AG04450 (cell line): Measurements from ENCODE around the gene SGSM2. TPM values are rescaled to one million over a fixed set of nuclear protein-coding genes. Genes with fewer than 3 reads are reported as not detected.
A peak's percentile ranks its signal among the peaks of the same experiment; 100 is the strongest.

Experiments used
- CTCF ChIA-PET: fragments of 300-600, 350-600 bp; formaldehyde crosslinking; extraction: SDS; loops from one replicate; lab custom pipeline; 2022; ENCODE audit warnings: antibody characterized with exemption, inconsistent platforms; lab: Charles Lee
- POLR2A ChIA-PET: fragments of 350-600 bp; formaldehyde crosslinking; extraction: SDS; loops from one replicate; lab custom pipeline; 2021; ENCODE audit warnings: antibody characterized with exemption, inconsistent platforms; lab: Yijun Ruan, JAX
- DNase-seq: peaks from one replicate; pipeline ENCODE4 v3.0.0-alpha.2; 2011; ENCODE audit warnings: low read depth, low spot score
- H3K27ac ChIP-seq: one replicate; pipeline ENCODE4 v1.5.1; 2012; ENCODE audit warnings: low read depth, low read length, control low read depth
- H3K27me3 ChIP-seq: one replicate; pipeline ENCODE4 v1.6.0; 2012; ENCODE audit warnings: low read length; ENCODE audit not compliant: control insufficient read depth, insufficient read depth
- H3K4me3 ChIP-seq: 2 replicates; pipeline ENCODE4 v1.5.1; 2011; ENCODE audit warnings: mild to moderate bottlenecking, low read depth, low read length, control low read depth
- H3K9me3 ChIP-seq: 2 replicates; pipeline ENCODE4 v1.5.1; 2012; ENCODE audit warnings: low read length; ENCODE audit not compliant: control insufficient read depth, insufficient read depth
- CTCF ChIP-seq: IDR thresholded peaks from 2 replicates; pipeline ENCODE4 v1.5.1; 2011; ENCODE audit warnings: low read depth, low read length, control low read depth, inconsistent platforms
- polyA plus RNA-seq: library from polyadenylated mRNA; depleted of rRNA; stranded (reverse); fragments of >200 nt; gene quantifications from 2 replicates; pipeline ENCODE4 v1.2.3, GENCODE V29; 2011

The SGSM2 gene
- polyA plus RNA-seq, 1 experiment = 19.7 TPM

GRCh38 chr17:2369551-2370210 is 32.4 kb downstream of the SGSM2 start:
- POLR2A ChIA-PET = interaction anchor here (1.0 to 1.3 kb wide), 2 partner anchors 11 to 13 kb away, joined by 3 to 4 read pairs; no protein-coding TSS in a partner anchor
- CTCF ChIA-PET = interaction anchor here (0.9 to 2.1 kb wide), 4 partner anchors 13 to 47 kb away, joined by 3 to 13 read pairs (median 6); no protein-coding TSS in a partner anchor
- no peak for DNase-seq

GRCh38 chr17:2370211-2370589 is 32.9 kb downstream of the SGSM2 start:
- Histone ChIP-seq H3K4me3 (no peak overlapping the region), H3K27ac (no peak overlapping the region), H3K27me3 (no peaks in the 10 kb centered on the region), H3K9me3 (no peaks in the 10 kb centered on the region)
- TF ChIP-seq CTCF = no peak
- CTCF ChIA-PET = interaction anchor here (0.9 to 2.1 kb wide), 3 partner anchors 12 to 46 kb away, joined by 3 to 13 read pairs (median 10); no protein-coding TSS in a partner anchor
- POLR2A ChIA-PET = interaction anchor here (1.3 kb wide), 1 partner anchor 11 kb away, joined by 3 read pairs; no protein-coding TSS in a partner anchor
- DNase-seq = no peak

More at GRCh38 chr17:2369551-2370210, 32.4 kb downstream of the SGSM2 start:
- Histone ChIP-seq H3K27me3 (no peaks in the 10 kb centered on the region), H3K27ac (no peak overlapping the region), H3K9me3 (no peaks in the 10 kb centered on the region), H3K4me3 (no peak overlapping the region)
- TF ChIP-seq CTCF = 0 out of 2 replicates have a peak, but pooled peaks have one; percentile 15

GRCh38 chr17:2371183-2372130 is 34.2 kb downstream of the SGSM2 start:
- POLR2A ChIA-PET = interaction anchor here (0.7 kb wide), 1 partner anchor 35 kb away, joined by 4 read pairs; the partner anchor contains the start of gene TSR1
- Histone ChIP-seq H3K4me3 (no peak overlapping the region), H3K27ac (no peak overlapping the region), H3K9me3 (no peaks in the 10 kb centered on the region), H3K27me3 (no peaks in the 10 kb centered on the region)
- TF ChIP-seq CTCF = no peak
- CTCF ChIA-PET = interaction anchor here (2.1 kb wide), 1 partner anchor 11 kb away, joined by 13 read pairs; no protein-coding TSS in a partner anchor
- DNase-seq = no peak

GRCh38 chr17:2372180-2372579 is 34.9 kb downstream of the SGSM2 start:
- ChIA-PET CTCF (interaction anchor here (1.2 to 1.7 kb wide), 2 partner anchors 10 to 44 kb away, joined by 3 to 6 read pairs; no protein-coding TSS in a partner anchor), POLR2A (no interaction called here)
- DNase-seq = no peak
- Histone ChIP-seq H3K9me3 (no peaks in the 10 kb centered on the region), H3K27me3 (no peaks in the 10 kb centered on the region), H3K4me3 (no peak overlapping the region), H3K27ac (no peak overlapping the region)
- no peak for TF ChIP-seq CTCF
